ENCODE data around the gene PELI1.

The PELI1 gene

DNA sequence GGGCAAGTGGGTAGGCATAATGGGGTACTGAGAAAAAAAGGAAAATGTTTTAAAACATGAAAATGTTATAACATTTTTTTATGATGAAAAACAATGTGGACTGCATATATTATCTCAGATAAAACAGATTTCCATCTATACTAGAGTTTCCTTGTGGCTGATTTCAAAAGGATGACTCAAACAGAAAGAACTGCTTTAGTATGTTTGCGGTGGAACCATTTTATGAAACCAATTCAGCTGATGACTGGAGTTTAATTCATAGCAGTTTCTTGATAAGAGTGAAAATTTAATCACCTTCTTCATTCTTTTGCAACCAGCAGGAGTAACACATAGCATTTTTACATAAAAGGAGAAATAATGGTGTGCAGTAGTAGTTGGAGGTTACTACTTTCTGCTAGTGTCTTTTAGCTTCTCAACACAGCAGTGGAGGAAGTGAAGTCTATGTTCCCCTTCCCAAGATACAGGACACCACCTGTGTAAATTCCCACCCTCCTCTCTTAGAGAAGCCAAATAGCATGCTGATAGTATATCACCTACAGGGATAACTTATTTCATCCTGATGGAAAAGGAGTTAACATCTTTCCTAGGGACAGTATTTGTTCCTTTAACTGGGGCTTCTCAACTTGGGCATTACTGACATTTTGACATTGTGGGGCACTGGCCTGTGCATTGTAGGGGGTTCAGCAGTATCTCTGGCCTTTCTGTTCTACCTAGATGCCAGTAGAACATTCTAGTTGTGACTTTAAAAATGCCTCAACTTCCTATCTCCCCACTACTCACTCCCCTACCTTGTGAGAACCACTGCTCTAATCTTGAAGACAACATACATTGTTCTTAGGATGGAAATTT lies 29.9 kb downstream of the PELI1 start:
- TF ChIP-seq MYC (IDR thresholded peaks at IDR 0.05; ENCODE audit: low read depth, low read length), result no peak
- TF ChIP-seq, protein P1, sequence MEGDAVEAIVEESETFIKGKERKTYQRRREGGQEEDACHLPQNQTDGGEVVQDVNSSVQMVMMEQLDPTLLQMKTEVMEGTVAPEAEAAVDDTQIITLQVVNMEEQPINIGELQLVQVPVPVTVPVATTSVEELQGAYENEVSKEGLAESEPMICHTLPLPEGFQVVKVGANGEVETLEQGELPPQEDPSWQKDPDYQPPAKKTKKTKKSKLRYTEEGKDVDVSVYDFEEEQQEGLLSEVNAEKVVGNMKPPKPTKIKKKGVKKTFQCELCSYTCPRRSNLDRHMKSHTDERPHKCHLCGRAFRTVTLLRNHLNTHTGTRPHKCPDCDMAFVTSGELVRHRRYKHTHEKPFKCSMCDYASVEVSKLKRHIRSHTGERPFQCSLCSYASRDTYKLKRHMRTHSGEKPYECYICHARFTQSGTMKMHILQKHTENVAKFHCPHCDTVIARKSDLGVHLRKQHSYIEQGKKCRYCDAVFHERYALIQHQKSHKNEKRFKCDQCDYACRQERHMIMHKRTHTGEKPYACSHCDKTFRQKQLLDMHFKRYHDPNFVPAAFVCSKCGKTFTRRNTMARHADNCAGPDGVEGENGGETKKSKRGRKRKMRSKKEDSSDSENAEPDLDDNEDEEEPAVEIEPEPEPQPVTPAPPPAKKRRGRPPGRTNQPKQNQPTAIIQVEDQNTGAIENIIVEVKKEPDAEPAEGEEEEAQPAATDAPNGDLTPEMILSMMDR (IDR thresholded peaks at IDR 0.05; ENCODE audit: low read depth, low read length), result no peak
- TF ChIP-seq POLR2A (IDR thresholded peaks at IDR 0.05; ENCODE audit: extremely low read depth, insufficient read length), result no peak
- TF ChIP-seq, protein P2, sequence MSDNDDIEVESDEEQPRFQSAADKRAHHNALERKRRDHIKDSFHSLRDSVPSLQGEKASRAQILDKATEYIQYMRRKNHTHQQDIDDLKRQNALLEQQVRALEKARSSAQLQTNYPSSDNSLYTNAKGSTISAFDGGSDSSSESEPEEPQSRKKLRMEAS (IDR thresholded peaks at IDR 0.05; ENCODE audit: low read depth, low read length), result no peak
- H3K4me3 ChIP-seq (ENCODE audit: low read depth, low read length), result no peak overlapping the region
- DNase-seq (ENCODE audit: low read depth), result no peak

DNA sequence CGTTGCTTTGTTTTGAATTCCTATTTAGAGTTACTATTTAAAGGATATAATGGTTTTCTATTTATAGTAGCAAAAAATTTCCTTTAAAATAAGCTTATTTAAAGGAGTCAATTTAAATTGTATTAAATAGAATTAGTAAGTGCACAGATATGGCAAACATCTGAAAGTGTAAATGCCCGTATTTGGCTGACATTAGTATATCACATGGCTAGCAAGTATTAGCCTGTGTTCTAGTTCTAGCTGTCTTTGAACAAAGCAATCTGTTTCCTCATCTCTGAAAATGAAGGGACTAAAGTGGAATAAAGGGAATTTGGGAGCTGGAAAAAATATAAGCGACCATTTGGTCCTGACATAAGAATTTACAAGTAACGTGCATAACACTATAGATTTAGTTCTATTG lies 32.2 kb downstream of the PELI1 start:
- DNase-seq (ENCODE audit: low read depth), result no peak
- TF ChIP-seq MYC (IDR thresholded peaks at IDR 0.05; ENCODE audit: low read depth, low read length) (no peak), POLR2A (IDR thresholded peaks at IDR 0.05; ENCODE audit: extremely low read depth, insufficient read length) (no peak)
- TF ChIP-seq, protein P1 (IDR thresholded peaks at IDR 0.05; ENCODE audit: low read depth, low read length), result no peak
- TF ChIP-seq, protein P2 (IDR thresholded peaks at IDR 0.05; ENCODE audit: low read depth, low read length), result no peak
- no peak overlapping the region for H3K4me3 ChIP-seq (ENCODE audit: low read depth, low read length)

DNA sequence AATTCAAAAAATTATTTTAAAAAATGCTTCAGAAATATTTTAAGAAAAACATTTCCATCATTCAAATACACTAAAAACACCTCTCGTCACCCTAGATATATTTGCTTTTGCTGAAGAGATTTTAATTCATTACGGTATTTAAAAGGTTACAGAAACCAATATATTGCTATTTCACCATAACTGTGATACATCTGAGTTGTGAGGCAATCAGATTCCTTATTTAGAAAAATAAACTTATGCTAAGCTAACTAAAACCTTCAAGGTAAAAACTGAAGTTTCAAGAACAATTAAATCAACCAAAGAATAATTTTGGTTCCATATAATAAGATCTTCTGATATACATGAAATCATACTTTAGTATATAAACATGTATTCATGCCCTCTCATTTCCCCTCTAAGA lies 32.8 kb downstream of the PELI1 start:
- H3K4me3 ChIP-seq (ENCODE audit: low read depth, low read length), result no peak overlapping the region
- DNase-seq (ENCODE audit: low read depth), result no peak
- TF ChIP-seq POLR2A (IDR thresholded peaks at IDR 0.05; ENCODE audit: extremely low read depth, insufficient read length) (no peak), MYC (IDR thresholded peaks at IDR 0.05; ENCODE audit: low read depth, low read length) (no peak)
- TF ChIP-seq, protein P1 (IDR thresholded peaks at IDR 0.05; ENCODE audit: low read depth, low read length), result no peak
- TF ChIP-seq, protein P2 (IDR thresholded peaks at IDR 0.05; ENCODE audit: low read depth, low read length), result no peak

DNA sequence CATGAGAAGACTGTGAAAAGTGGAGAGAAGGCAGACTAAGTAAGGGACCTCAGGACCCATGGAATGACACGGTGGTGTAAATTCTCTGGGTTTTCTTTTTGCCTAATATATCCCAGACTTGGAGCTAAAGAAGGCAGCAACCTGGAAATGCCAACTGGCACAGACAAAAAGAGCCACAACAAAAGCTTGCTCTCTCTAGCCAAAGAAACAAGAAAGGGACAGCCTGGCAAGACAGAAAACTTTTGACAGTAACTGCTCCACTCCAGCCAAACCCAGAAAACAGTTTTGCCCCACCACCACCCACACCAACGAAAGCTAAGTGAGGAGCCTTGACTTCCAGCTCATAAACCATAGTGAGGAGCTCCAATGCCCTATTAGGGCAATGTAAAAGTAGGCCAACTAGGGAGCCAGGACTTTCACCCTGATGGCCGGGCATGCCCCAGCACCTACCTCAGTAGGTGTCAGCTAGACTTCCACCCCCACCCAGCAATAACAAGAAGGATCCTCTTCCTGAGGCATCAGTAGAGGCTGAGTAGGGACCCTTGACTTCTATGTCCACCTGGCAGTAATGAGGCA lies 35.5 kb downstream of the PELI1 start:
- no peak for DNase-seq (ENCODE audit: low read depth)
- no peak for TF ChIP-seq POLR2A (IDR thresholded peaks at IDR 0.05; ENCODE audit: extremely low read depth, insufficient read length)
- no peak for TF ChIP-seq MYC (IDR thresholded peaks at IDR 0.05; ENCODE audit: low read depth, low read length)
- TF ChIP-seq, protein P2 (IDR thresholded peaks at IDR 0.05; ENCODE audit: low read depth, low read length), result no peak
- TF ChIP-seq, protein P1 (IDR thresholded peaks at IDR 0.05; ENCODE audit: low read depth, low read length), result no peak
- no peak overlapping the region for H3K4me3 ChIP-seq (ENCODE audit: low read depth, low read length)

DNA sequence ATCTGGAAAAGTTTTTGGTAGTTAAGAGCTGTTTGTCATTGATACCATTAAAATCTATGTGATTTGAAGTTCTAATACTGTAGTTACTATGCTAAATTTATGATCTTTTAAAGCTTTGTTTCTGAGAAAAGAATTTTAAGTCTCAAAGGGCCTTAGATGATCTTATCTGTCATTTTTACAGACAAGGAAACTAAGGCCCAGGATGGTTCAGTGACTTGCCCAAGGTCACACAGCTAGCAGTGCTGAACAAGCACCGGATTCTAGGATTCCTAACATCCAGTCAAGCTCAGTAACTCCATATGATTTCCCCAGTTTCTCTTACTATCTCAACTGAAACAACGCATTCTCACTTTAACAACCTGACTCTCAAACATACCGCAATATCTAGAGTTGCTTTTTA lies 37.7 kb downstream of the PELI1 start:
- DNase-seq (ENCODE audit: low read depth), result no peak
- no peak overlapping the region for H3K4me3 ChIP-seq (ENCODE audit: low read depth, low read length)
- TF ChIP-seq MYC (IDR thresholded peaks at IDR 0.05; ENCODE audit: low read depth, low read length), result no peak
- TF ChIP-seq, protein P2 (IDR thresholded peaks at IDR 0.05; ENCODE audit: low read depth, low read length), result no peak
- TF ChIP-seq, protein P1 (IDR thresholded peaks at IDR 0.05; ENCODE audit: low read depth, low read length), result no peak
- TF ChIP-seq POLR2A (IDR thresholded peaks at IDR 0.05; ENCODE audit: extremely low read depth, insufficient read length), result no peak

Measured in NB4 (cell line).